GM12801 (cell line): Measurements from ENCODE around the gene CRYL1.

Experiments used
- CTCF ChIP-seq: IDR thresholded peaks from one replicate; pipeline ENCODE4 v1.5.1; 2011; ENCODE audit warnings: control low read depth; ENCODE audit not compliant: insufficient read length; ENCODE audit errors: extremely low read depth

Gene CRYL1

DNA sequence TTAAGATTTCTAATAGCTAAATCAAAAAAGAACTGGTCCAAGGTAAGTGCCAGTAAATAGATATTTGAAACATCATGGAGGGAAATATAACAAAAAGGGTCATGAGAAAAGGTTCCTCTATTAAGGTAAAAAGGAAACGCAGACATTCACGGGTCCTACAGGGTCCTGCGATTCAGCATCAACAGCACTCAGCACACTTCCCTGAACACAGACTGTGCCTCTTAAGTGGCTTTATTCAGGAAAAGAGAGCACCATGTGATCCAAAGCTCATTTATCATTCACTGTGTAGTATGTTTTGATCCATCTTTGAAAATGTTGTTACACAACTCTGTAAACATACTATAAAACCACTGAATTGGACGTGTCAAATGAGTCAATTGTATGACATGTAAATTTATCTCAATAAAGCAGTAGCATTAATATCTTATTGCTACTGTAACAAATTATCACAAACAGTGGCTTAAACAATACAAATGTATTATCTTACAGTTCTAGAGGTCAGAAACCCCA is 33.7 kb downstream of the CRYL1 start:
- no peak for TF ChIP-seq CTCF

- no peak for TF ChIP-seq CTCF
Observed at GRCh38 chr13:20489185-20489820, 36.4 kb downstream of the CRYL1 start.

DNA sequence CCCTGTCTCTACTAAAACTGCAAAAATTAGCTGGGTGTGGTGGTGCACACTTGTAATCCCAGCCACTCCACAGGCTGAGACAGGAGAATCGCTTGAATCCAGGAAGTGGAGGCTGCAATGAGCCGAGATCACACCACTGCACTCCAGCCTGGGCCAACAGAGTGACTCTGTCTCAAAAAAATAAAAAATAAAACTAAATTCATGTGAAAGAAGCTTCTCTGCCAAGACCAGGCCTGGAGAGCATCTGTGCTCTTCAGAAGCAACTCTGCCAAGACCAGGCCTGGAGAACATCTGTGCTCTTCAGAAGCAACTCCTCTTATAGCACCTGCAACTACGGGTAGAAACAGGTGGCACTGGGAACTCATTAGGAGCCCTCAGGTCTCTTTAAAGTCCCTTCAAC is 37.7 kb downstream of the CRYL1 start:
- no peak for TF ChIP-seq CTCF

DNA sequence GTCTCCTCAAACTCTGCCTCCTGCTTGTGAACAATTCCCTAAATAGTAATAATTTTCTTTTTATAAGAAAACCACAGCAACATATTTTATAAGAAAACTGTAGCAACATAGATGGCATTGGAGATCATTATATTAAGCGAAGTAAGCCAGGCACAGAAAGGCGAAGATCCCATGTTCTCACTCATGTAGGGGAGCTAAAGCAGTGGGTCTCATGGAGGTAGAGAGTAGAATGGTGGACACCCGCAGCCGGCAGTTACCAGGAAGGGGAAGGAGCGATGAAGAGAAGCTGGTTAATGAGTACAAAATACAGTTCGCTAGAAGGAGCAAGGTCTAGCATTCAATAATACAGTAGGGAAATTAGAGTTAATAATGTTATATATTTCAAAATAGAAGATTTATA is 42.9 kb downstream of the CRYL1 start:
- TF ChIP-seq CTCF, result no peak

GRCh38 chr13:20482275-20482761 is 43.3 kb downstream of the CRYL1 start:
- TF ChIP-seq CTCF, result no peak

DNA sequence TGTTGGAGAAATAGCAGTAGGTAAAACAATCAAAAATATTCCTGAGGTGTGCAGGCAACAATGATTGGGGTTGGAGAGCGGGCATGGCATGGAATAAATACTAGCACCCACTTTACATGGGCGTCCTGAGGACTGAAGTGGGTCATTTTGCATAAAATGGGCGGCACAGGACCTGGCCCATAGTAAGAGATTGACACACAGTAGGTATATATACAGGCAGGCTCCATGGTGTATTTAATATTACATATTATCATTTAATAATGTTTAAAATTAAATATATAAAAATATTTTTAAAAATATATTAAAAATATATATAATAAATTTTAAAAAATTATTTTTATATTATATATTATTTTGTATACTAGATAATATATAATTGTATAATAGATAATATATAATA is 48.3 kb downstream of the CRYL1 start:
- no peak for TF ChIP-seq CTCF

DNA sequence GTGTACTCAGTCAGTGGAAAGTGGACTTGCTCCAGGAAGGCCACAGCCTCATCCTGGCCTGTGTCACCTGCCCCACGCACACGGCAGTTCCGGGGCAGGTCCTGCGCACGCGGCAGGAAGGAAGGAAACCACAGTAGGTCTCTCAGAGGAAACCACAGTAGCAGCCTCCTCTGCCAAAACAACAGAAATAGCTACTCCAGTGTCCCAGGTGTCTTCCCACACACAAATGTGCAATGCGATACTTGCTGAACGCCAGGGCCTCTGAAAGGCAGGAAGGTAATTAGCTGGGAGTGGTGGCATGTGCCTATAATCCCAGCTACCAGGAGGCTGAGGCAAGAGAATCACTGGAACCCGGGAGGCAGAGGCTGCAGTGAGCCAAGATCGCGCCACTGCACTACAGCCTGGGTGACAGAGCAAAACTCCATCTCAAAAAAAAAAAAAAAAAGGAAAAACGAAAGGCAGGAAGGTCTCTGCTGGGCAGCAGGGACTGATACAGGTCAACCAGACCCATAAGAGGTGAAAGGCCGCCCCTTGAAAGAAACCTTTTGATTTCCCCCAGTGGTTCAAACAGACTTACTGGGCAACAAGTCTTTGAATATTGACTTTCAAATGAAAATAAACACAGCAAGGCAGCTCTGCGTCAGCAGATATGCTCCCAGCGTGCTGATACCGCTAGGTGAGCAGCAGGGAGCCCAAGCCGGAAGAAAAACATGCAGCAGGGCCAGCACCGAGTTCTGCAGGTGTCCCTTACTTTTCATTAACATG is 49.5 kb downstream of the CRYL1 start:
- no peak for TF ChIP-seq CTCF
